Measurements from ENCODE around the gene SH3PXD2B.

GRCh38 chr5:172434251-172434650, 20.1 kb downstream of the SH3PXD2B start:
- TF ChIP-seq CTCF (IDR thresholded peaks at IDR 0.05; ENCODE audit: insufficient read depth, low read length) (no peak), GABPA (IDR thresholded peaks at IDR 0.05; ENCODE audit: low read depth) (no peak), POLR2AphosphoS5 (IDR thresholded peaks at IDR 0.05; ENCODE audit: low read depth) (no peak)
